Prostate gland (tissue), 2 donors: ENCODE data around the gene CMSS1. TPM values are rescaled to one million over a fixed set of nuclear protein-coding genes. Genes with fewer than 3 reads are reported as not detected.

Source experiments
- DNase-seq: peaks from one replicate; pipeline ENCODE4 v3.0.0-alpha.2; 2019; ENCODE audit warnings: low spot score
- H3K27ac ChIP-seq, 2 donors: fragments of 200-600 bp; sonication (generic); 2 replicates each; pipeline ENCODE4 v1.5.1; 2017 to 2019
- H3K27me3 ChIP-seq: fragments of 200-600 bp; sonication (generic); replicated peaks from 2 replicates; pipeline ENCODE4 v1.5.1; 2019; ENCODE audit not compliant: insufficient read depth
- H3K36me3 ChIP-seq, 2 donors: fragments of 200-600 bp; sonication (generic); 1 replicate in 1 of 2; 2 replicates in 1 of 2; pipeline versions ENCODE4 v1.5.1 to v1.8.1; 2017 to 2019
- H3K4me1 ChIP-seq: fragments of 200-600 bp; sonication (generic); replicated peaks from 2 replicates; pipeline ENCODE4 v1.5.1; 2019
- H3K4me3 ChIP-seq, 2 donors: fragments of 200-600 bp; sonication (generic); 2 replicates each; pipeline ENCODE4 v1.5.1; 2017 to 2019
- H3K9me3 ChIP-seq: fragments of 200-600 bp; sonication (generic); 2 replicates; pipeline ENCODE4 v1.5.1; 2017
- POLR2A ChIP-seq: fragments of 450-650 bp; IDR thresholded peaks from one replicate; pipeline ENCODE4 v1.6.1; 2016; ENCODE audit warnings: antibody characterized with exemption, mild to moderate bottlenecking
- POLR2AphosphoS5 ChIP-seq: sonication (generic); formaldehyde crosslinking; IDR thresholded peaks from one replicate; pipeline ENCODE4 v1.6.1; 2017; ENCODE audit warnings: antibody characterized with exemption
- WGBS: methylation state at CpG from one replicate; pipeline ENCODE4 v1.1.5; 2018; 5-methylcytosine and 5-hydroxymethylcytosine counted together
- intact Hi-C: fragments of 100-400 bp; cut with DNase I; formaldehyde crosslinking; loops from one replicate; pipeline ENCODE4 v1.14.2; 2022
- total RNA-seq, 2 donors: library from RNA; depleted of rRNA; stranded (reverse); fragments of >200 nt; gene quantifications; one replicate each; pipeline ENCODE4 v1.1.0, GENCODE V29; 2016
- TF ChIP-seq, protein P1 (sequence below), 4 experiments: fragments of 200-600 bp in 2 of 4; fragments of 450-650 bp in 2 of 4; sonication (generic) in 2 of 4; IDR thresholded peaks; 1 replicate in 3 of 4; 2 replicates in 1 of 4; pipeline ENCODE4 v1.5.1; 2016 to 2019; ENCODE audit warnings: antibody characterized with exemption in 4 of 4, mild to moderate bottlenecking in 2 of 4, moderate library complexity in 2 of 4

The CMSS1 gene
- total RNA-seq, 2 donors from 2014 or later = 10.2 to 13.6 TPM

DNA sequence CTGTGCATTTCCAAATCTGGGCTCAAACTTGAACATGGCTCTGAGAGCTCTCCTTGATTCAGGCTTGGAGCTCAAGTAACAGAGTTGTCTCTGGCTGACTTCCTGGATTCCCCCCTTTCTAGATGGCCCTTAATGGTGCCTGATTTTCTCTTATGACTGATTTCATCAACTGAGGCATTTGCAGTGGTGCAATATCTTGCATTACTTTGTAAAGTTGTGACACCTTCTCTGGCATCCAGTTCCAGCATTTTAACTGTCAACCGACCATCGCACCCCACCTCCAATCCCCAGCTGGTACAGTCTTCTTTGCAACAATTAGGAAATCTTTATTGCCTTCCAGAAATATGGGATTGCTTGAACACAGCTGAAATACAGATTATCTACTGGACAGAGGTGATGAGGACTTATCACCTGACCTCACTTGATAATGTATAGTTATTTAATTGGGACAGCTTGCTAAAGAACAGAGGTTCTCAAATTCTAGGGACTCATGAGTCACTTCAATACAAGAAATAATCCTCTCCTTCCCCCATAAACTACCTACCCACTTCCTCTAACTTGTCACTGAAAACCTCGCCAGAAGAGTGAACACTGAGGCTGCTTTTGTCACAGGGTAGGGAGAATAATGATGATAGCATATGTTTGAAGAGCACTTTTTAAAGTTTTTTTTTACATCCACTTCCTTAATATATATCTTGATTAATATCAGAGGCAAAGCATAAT lies 254.8 kb downstream of the CMSS1 start:
- 96% methylated on average over 3 of the region's 3 CpGs for WGBS
- Histone ChIP-seq H3K36me3 (no peaks in the 10 kb centered on the region), H3K27me3 (no peaks in the 10 kb centered on the region), H3K4me1 (peaks cover 3% of the 10 kb centered on the region), H3K27ac (no peak overlapping the region), H3K9me3 (no peaks in the 10 kb centered on the region), H3K4me3 (no peak overlapping the region)
- TF ChIP-seq POLR2A (no peak), POLR2AphosphoS5 (no peak)
- TF ChIP-seq, protein P1, sequence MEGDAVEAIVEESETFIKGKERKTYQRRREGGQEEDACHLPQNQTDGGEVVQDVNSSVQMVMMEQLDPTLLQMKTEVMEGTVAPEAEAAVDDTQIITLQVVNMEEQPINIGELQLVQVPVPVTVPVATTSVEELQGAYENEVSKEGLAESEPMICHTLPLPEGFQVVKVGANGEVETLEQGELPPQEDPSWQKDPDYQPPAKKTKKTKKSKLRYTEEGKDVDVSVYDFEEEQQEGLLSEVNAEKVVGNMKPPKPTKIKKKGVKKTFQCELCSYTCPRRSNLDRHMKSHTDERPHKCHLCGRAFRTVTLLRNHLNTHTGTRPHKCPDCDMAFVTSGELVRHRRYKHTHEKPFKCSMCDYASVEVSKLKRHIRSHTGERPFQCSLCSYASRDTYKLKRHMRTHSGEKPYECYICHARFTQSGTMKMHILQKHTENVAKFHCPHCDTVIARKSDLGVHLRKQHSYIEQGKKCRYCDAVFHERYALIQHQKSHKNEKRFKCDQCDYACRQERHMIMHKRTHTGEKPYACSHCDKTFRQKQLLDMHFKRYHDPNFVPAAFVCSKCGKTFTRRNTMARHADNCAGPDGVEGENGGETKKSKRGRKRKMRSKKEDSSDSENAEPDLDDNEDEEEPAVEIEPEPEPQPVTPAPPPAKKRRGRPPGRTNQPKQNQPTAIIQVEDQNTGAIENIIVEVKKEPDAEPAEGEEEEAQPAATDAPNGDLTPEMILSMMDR (IDR thresholded peaks at IDR 0.05) = no peak
- no peak for DNase-seq
- intact Hi-C loops = no loop called here

DNA sequence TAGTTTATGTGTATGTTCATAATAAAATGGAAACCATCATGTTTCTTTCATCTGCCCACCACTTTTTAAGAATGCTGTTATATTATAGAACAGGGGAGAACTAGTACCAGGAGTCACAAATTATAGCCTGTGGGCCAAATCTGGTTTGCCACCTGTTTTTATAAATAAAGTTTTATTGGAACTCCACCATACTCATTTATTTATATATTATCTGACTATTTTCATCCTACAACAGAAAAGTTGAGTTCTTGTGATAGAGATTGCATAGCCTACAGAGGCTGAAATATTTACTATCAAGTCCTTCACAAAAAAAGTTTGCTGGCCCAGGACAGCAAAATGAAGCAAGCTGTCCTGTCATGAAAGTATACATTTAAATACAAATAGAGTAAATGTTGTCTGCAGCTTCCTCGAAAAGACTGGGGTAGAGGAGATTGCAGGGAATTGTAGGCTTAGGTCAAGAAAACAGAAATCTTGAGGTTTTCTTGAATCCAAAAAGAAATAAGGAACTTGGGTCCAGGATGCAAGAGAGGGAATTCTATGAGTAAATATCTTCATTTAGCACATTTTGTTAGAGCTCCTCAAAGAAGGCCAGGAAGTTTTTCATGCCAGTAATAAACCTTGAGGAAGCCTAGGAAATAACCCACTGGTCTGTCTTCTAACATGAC lies 255.5 kb downstream of the CMSS1 start:
- DNase-seq = no peak
- H3K27me3 ChIP-seq = no peaks in the 10 kb centered on the region
- peaks cover 3% of the 10 kb centered on the region for H3K4me1 ChIP-seq
- no peak overlapping the region for H3K4me3 ChIP-seq
- H3K36me3 ChIP-seq = no peaks in the 10 kb centered on the region
- H3K9me3 ChIP-seq = no peaks in the 10 kb centered on the region
- H3K27ac ChIP-seq = peak overlapping the region in 1 of 2 donors; percentile 5
- 88% methylated on average over 1 of the region's 1 CpG for WGBS
- TF ChIP-seq, protein P1 (IDR thresholded peaks at IDR 0.05) = no peak
- TF ChIP-seq POLR2A (no peak), POLR2AphosphoS5 (no peak)
- intact Hi-C loops = no loop called here

DNA sequence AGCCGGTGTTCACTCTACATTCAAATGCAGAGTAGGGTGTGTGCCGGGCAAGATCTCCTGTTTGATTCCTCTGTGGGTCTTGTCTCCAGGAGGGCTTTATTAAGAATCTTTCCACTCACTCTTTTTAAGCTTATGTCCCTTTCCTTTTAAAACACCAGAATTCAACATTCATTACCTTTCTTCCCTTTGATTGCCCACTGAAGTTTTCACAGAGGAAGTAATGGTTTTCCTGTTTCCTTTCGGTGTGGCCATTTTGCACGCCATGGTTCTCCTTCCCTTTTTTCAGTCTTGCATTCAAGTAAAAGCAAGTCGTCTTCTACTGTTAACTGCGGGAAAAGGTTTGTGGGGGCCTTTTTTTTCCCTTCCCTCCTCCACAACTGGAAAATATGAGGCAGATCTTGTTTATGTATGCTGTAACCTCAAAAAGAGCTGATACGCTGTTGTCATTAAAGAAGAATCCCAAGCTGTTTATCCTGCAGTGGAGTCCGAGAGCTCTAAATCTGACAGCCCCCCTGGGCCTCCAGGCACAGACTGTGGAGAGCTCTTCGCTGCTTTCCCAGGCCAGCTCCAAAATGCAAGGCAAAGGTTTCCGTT lies 256.1 kb downstream of the CMSS1 start:
- 71% methylated on average over 10 of the region's 10 CpGs for WGBS
- no peak for DNase-seq
- TF ChIP-seq, protein P1 (IDR thresholded peaks at IDR 0.05) = no peak
- TF ChIP-seq POLR2A (no peak), POLR2AphosphoS5 (no peak)
- H3K4me1 ChIP-seq = peaks cover 3% of the 10 kb centered on the region
- intact Hi-C loops = no loop called here
- H3K9me3 ChIP-seq = no peaks in the 10 kb centered on the region
- no peak overlapping the region for H3K4me3 ChIP-seq
- H3K27me3 ChIP-seq = no peaks in the 10 kb centered on the region
- H3K36me3 ChIP-seq = no peaks in the 10 kb centered on the region
- H3K27ac ChIP-seq = peak overlapping the region in 1 of 2 donors; percentile 5

DNA sequence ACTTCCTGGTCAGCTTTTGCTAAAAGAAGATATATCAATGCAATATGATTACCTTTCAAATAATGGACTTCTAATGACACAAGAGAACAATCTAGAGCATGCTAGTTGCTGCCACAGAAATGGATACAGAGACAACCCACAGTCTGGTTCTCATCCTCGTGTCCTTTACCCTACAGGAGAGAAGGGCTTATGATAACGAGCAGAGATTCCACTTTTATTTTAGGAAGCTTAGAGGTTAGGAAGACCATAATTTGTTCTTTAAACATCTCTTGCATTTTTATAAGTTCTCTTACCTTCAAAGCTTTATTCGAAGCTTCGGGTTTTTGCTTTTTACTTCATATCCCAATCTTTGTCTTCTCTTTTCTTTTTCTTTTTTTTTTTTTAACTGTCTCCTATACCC lies 257.5 kb downstream of the CMSS1 start:
- intact Hi-C loops = no loop called here
- Histone ChIP-seq H3K27ac (no peak overlapping the region), H3K27me3 (no peaks in the 10 kb centered on the region), H3K4me1 (no peaks in the 10 kb centered on the region), H3K4me3 (no peak overlapping the region), H3K36me3 (no peaks in the 10 kb centered on the region), H3K9me3 (no peaks in the 10 kb centered on the region)
- WGBS = 93% methylated on average over 4 of the region's 4 CpGs
- TF ChIP-seq, protein P1 (IDR thresholded peaks at IDR 0.05) = no peak
- TF ChIP-seq POLR2A = no peak
- no peak for TF ChIP-seq POLR2AphosphoS5
- no peak for DNase-seq
